Kidney (tissue), 14 donors: ENCODE results near the gene FAM20B. TPM values are rescaled to one million over a fixed set of nuclear protein-coding genes. Genes with fewer than 3 reads are reported as not detected.

Experiments used
- DNase-seq, 5 donors: peaks; one replicate each; pipeline ENCODE4 v3.0.0-alpha.2; 2013 to 2020
- FAIRE-seq: peaks from 2 replicates; lab custom pipeline; 2012; peaks lifted over from hg19 to GRCh38; lab: Jason Lieb, UNC
- H3K27ac ChIP-seq, 2 donors: one replicate each; pipeline ENCODE4 v1.7.0; 2013; ENCODE audit warnings: low read depth in 2 of 2, low read length in 2 of 2, inconsistent platforms in 1 of 2
- H3K27me3 ChIP-seq: one replicate; pipeline ENCODE4 v1.7.1; 2013; ENCODE audit warnings: low read length, inconsistent platforms; ENCODE audit not compliant: control insufficient read depth, insufficient read depth
- H3K36me3 ChIP-seq, 3 donors: one replicate each; pipeline versions ENCODE4 v1.7.0 to v1.7.1; 2013; ENCODE audit warnings: low read length in 3 of 3, control low read depth in 1 of 3, inconsistent platforms in 1 of 3; ENCODE audit not compliant: insufficient read depth in 3 of 3, control insufficient read depth in 2 of 3
- H3K4me1 ChIP-seq, 3 donors: one replicate each; pipeline versions ENCODE4 v1.7.0 to v1.7.1; 2013; ENCODE audit warnings: low read length in 3 of 3, inconsistent platforms in 1 of 3, low read depth in 1 of 3; ENCODE audit not compliant: control insufficient read depth in 2 of 3, insufficient read depth in 2 of 3
- H3K4me3 ChIP-seq, 3 donors: one replicate each; pipeline versions ENCODE4 v1.7.0 to v1.8.1; 2013; ENCODE audit warnings: low read length in 3 of 3, control low read depth in 1 of 3, inconsistent platforms in 1 of 3
- H3K9ac ChIP-seq, 3 donors: one replicate each; pipeline versions ENCODE4 v1.7.0 to v1.7.1; 2013; ENCODE audit warnings: low read length in 3 of 3, control low read depth in 1 of 3, inconsistent platforms in 1 of 3
- H3K9me3 ChIP-seq, 3 donors: one replicate each; pipeline versions ENCODE4 v1.7.0 to v1.7.1; 2013; ENCODE audit warnings: low read length in 3 of 3, control low read depth in 1 of 3, inconsistent platforms in 1 of 3; ENCODE audit not compliant: control insufficient read depth in 2 of 3, insufficient read depth in 1 of 3
- intact Hi-C: fragments of 100-400 bp; cut with DNase I; formaldehyde crosslinking; loops from one replicate; pipeline ENCODE4 v1.11.1; 2022
- polyA plus RNA-seq: library from polyadenylated mRNA; stranded (reverse); fragments of 350-450 nt; fragmentation: Illumina TruSeq; extraction: RNeasy Lipid Tissue Mini Kit (QIAGEN cat#74804); gene quantifications from one replicate; pipeline ENCODE4 v1.2.3, GENCODE V29; 2014; ENCODE audit warnings: low read depth, low replicate concordance; ENCODE audit not compliant: insufficient read depth
- total RNA-seq: library from RNA; stranded (reverse); fragmentation: NEBNext Ultra II Directional; extraction: Animal tissue kit (Norgen Biotek cat#: 25700); gene quantifications from one replicate; pipeline ENCODE4 v1.2.1, GENCODE V29; 2021
- TF ChIP-seq, protein P1 (sequence below): IDR thresholded peaks from 3 replicates; pipeline ENCODE4 v1.5.1; 2012; ENCODE audit warnings: mild to moderate bottlenecking, moderate library complexity, borderline replicate concordance; ENCODE audit not compliant: insufficient read depth; ENCODE audit errors: extremely low read depth
- donor health status: control.
- donor health status: control.
- donor health status: control.
- donor health status: control.
- donor health status: control.
- donor health status: DM: yes; HTN: yes; CAD: no.
- donor health status: Normal renal cell carcinoma (clear cell type).

The FAM20B gene
- total and polyA plus RNA-seq, 2 donors from 2014 or later, result 17.0 to 50.2 TPM

DNA sequence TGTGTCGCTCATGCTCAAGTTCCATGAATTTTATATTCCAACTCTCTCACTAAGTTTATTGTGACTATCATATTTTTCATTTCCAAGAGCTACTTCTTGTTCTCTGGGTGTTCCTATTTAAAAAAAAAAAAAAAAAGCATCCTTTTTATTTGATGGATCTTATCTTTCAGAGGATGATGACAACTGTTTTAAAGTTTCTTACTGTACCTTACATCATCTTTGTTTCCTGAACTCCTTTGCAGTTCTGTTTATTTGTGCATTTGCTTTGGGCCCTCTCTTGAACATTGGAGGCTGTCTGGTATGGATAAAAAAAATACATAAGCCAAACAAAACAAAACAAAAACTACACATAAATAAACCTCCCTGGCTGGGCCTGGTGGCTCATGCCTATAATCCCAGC is 32.1 kb upstream of the FAM20B start:
- intact Hi-C loops, result no loop called here

DNA sequence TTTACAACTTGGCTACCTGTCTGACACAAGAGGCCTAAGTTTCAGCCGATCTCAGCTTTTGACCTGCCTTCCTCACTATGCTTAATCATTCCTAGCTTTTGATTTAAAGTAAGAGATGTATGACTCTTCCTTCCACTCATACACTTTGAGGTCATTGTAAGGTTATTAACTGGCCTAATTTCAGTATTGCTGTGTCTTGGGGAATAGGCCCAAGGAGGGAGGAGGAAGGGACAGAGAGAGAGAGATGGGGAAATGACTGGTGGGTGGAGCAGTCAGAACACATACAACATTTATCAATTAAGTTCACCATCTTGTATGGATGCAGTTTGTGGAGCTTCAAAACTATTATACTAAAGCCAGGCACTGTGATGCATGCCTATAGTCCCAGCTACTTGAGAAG is 28.3 kb upstream of the FAM20B start:
- H3K27me3 ChIP-seq, result no peaks in the 10 kb centered on the region
- intact Hi-C loops, result no loop called here
- FAIRE-seq, result no peak

More for the DNA sequence above, 32.1 kb upstream of the FAM20B start:
- no peaks in the 10 kb centered on the region for H3K4me1 ChIP-seq
- H3K9ac ChIP-seq, result no peak overlapping the region
- TF ChIP-seq, protein P1, sequence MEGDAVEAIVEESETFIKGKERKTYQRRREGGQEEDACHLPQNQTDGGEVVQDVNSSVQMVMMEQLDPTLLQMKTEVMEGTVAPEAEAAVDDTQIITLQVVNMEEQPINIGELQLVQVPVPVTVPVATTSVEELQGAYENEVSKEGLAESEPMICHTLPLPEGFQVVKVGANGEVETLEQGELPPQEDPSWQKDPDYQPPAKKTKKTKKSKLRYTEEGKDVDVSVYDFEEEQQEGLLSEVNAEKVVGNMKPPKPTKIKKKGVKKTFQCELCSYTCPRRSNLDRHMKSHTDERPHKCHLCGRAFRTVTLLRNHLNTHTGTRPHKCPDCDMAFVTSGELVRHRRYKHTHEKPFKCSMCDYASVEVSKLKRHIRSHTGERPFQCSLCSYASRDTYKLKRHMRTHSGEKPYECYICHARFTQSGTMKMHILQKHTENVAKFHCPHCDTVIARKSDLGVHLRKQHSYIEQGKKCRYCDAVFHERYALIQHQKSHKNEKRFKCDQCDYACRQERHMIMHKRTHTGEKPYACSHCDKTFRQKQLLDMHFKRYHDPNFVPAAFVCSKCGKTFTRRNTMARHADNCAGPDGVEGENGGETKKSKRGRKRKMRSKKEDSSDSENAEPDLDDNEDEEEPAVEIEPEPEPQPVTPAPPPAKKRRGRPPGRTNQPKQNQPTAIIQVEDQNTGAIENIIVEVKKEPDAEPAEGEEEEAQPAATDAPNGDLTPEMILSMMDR, result no peak
- no peaks in the 10 kb centered on the region for H3K27me3 ChIP-seq
- H3K9me3 ChIP-seq, result no peaks in the 10 kb centered on the region
- no peaks in the 10 kb centered on the region for H3K36me3 ChIP-seq
- no peak for DNase-seq
- FAIRE-seq, result no peak
- no peak overlapping the region for H3K27ac ChIP-seq
- no peak overlapping the region for H3K4me3 ChIP-seq

DNA sequence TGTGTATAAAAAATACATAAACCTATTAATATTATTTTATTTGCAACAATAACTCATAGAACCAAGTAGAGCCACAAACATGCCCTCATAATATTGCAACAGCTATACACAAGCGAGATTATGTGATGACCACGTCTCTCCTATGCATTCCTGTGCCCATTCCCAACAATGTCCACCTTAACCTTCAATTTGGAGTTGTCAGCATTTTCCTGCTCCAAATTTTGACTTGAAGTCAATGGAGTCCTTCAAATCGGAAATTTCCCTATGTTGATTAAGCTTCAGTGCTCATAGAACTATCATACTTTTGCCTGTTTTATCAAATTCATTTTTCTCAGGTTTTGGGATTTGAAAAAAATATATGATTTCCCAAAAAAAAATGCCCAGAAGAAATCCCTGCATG is 27.4 kb upstream of the FAM20B start:
- TF ChIP-seq, protein P1, result no peak
- FAIRE-seq, result no peak
- H3K9ac ChIP-seq, result no peak overlapping the region

More for the DNA sequence above, 28.3 kb upstream of the FAM20B start:
- Histone ChIP-seq H3K4me3 (no peak overlapping the region), H3K9me3 (no peaks in the 10 kb centered on the region), H3K36me3 (no peaks in the 10 kb centered on the region), H3K27ac (no peak overlapping the region), H3K9ac (no peak overlapping the region), H3K4me1 (peaks cover 0 to under 1% (median 0%) of the 10 kb centered on the region in 3 donors)
- no peak for DNase-seq
- TF ChIP-seq, protein P1, result no peak

DNA sequence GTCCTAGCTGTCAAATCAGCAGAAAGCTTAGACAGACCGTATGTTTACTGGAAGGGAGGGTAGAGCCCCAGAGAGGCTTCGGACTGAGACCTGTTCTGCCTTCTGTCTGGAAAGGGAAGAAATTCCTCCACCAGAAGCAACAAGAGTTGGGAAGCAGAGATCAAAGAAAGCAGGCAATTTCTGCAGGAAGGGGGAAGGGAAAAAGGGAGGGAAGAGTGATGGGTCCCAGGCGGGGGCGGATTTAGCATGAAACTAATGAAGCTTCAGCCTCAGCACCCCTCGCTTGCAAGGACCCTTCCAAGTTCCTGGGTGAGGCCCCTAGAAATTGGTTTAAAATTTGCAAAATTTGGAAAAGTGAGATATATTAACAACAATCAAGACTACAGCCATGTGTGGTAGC is 26.6 kb upstream of the FAM20B start:
- Histone ChIP-seq H3K4me1 (peaks cover 0 to 6% (median 5%) of the 10 kb centered on the region in 3 donors), H3K27me3 (no peaks in the 10 kb centered on the region), H3K36me3 (no peaks in the 10 kb centered on the region), H3K9me3 (no peaks in the 10 kb centered on the region), H3K9ac (no peak overlapping the region), H3K4me3 (no peak overlapping the region), H3K27ac (no peak overlapping the region)
- no peak for FAIRE-seq
- TF ChIP-seq, protein P1, result no peak
- intact Hi-C loops, result no loop called here
- DNase-seq, result no peak

More for the DNA sequence above, 27.4 kb upstream of the FAM20B start:
- no peak overlapping the region for H3K4me3 ChIP-seq
- peaks cover 0 to 5% (median 5%) of the 10 kb centered on the region in 3 donors for H3K4me1 ChIP-seq
- no peak for DNase-seq
- intact Hi-C loops, result no loop called here
- no peaks in the 10 kb centered on the region for H3K9me3 ChIP-seq
- no peaks in the 10 kb centered on the region for H3K27me3 ChIP-seq
- H3K36me3 ChIP-seq, result no peaks in the 10 kb centered on the region
- no peak overlapping the region for H3K27ac ChIP-seq
